Measurements from ENCODE around the gene STK32C.

DNA sequence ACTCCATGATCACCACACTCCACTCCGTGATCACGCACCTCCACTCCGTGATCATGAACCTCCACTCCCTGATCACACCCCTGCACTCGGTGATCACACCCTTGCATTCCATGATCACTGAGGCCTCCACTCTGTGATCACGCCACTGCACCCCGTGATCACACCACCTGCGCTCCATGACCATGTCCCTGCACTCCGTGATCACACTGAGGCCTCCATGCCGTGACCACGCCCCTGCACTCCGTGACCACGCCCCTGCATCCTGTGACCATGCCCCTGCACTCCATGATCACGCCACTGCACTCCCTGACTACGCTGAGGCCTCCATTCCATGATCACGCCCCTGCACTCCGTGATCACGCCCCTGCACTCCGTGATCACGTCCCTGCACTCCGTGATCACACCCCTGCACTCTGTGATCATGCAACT lies 27.1 kb downstream of the STK32C start:
- TF ChIP-seq, protein P1, sequence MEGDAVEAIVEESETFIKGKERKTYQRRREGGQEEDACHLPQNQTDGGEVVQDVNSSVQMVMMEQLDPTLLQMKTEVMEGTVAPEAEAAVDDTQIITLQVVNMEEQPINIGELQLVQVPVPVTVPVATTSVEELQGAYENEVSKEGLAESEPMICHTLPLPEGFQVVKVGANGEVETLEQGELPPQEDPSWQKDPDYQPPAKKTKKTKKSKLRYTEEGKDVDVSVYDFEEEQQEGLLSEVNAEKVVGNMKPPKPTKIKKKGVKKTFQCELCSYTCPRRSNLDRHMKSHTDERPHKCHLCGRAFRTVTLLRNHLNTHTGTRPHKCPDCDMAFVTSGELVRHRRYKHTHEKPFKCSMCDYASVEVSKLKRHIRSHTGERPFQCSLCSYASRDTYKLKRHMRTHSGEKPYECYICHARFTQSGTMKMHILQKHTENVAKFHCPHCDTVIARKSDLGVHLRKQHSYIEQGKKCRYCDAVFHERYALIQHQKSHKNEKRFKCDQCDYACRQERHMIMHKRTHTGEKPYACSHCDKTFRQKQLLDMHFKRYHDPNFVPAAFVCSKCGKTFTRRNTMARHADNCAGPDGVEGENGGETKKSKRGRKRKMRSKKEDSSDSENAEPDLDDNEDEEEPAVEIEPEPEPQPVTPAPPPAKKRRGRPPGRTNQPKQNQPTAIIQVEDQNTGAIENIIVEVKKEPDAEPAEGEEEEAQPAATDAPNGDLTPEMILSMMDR (IDR thresholded peaks at IDR 0.05) = no peak
- TF ChIP-seq POLR2A (IDR thresholded peaks at IDR 0.05) = no peak

Measured in testis (tissue), 2 donors.